Upper lobe of left lung (tissue), 4 donors: Measurements from ENCODE around the gene SYN1.

ENCODE experiments used
- EP300 ChIP-seq, 4 donors: sonication (generic); formaldehyde crosslinking; IDR thresholded peaks; one replicate each; pipeline ENCODE4 v1.5.1; 2017; ENCODE audit warnings: antibody characterized with exemption in 4 of 4, control low read depth in 2 of 4
- POLR2A ChIP-seq, 4 donors: fragments of 450-650 bp; IDR thresholded peaks; one replicate each; pipeline ENCODE4 v1.5.1; 2016 to 2017; ENCODE audit warnings: antibody characterized with exemption in 4 of 4, mild to moderate bottlenecking in 2 of 4
- POLR2AphosphoS5 ChIP-seq, 2 donors: sonication (generic); formaldehyde crosslinking; IDR thresholded peaks; one replicate each; pipeline ENCODE4 v1.5.1; 2017; ENCODE audit warnings: antibody characterized with exemption in 2 of 2
- TF ChIP-seq, protein P1 (sequence below), 6 experiments: fragments of 450-650 bp in 4 of 6; fragments of 200-600 bp in 2 of 6; sonication (generic) in 2 of 6; IDR thresholded peaks; one replicate each; pipeline ENCODE4 v1.5.1; 2016 to 2019; ENCODE audit warnings: antibody characterized with exemption in 6 of 6

DNA sequence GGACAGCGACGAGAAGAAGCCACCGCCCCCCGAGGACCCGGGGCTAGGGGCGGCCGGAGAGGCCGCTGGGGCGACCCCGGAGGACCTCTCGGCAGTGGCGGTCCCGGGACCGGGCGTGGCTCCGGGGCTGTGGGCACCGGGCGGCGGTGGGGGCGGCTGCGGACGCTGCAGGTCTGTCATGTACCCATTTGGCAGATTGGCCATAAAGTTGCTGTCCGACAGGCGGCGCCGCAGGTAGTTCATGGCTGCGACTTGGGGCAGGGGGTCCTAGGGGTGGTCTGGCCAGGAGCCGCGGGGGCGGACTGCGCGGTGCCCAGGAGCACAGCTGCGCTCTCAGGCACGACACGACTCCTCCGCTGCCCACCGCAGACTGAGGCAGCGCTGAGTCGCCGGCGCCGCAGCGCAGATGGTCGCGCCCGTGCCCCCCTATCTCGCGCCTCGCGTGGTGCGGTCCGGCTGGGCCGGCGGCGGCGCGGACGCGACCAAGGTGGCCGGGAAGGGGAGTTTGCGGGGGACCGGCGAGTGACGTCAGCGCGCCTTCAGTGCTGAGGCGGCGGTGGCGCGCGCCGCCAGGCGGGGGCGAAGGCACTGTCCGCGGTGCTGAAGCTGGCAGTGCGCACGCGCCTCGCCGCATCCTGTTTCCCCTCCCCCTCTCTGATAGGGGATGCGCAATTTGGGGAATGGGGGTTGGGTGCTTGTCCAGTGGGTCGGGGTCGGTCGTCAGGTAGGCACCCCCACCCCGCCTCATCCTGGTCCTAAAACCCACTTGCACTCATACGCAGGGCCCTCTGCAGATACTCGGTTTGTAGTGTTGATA, at the start of gene SYN1:
- TF ChIP-seq, protein P1, sequence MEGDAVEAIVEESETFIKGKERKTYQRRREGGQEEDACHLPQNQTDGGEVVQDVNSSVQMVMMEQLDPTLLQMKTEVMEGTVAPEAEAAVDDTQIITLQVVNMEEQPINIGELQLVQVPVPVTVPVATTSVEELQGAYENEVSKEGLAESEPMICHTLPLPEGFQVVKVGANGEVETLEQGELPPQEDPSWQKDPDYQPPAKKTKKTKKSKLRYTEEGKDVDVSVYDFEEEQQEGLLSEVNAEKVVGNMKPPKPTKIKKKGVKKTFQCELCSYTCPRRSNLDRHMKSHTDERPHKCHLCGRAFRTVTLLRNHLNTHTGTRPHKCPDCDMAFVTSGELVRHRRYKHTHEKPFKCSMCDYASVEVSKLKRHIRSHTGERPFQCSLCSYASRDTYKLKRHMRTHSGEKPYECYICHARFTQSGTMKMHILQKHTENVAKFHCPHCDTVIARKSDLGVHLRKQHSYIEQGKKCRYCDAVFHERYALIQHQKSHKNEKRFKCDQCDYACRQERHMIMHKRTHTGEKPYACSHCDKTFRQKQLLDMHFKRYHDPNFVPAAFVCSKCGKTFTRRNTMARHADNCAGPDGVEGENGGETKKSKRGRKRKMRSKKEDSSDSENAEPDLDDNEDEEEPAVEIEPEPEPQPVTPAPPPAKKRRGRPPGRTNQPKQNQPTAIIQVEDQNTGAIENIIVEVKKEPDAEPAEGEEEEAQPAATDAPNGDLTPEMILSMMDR (IDR thresholded peaks at IDR 0.05) = peak in 5 of 6 experiments; percentile 22 to 69 (median 47)
- TF ChIP-seq POLR2AphosphoS5 (IDR thresholded peaks at IDR 0.05) = peak; percentile 20 to 44
- TF ChIP-seq EP300 (IDR thresholded peaks at IDR 0.05) = no peak
- TF ChIP-seq POLR2A (IDR thresholded peaks at IDR 0.05) = no peak
